PC-3 (cell line): ENCODE results near the gene LRP1B. TPM values are rescaled to one million over a fixed set of nuclear protein-coding genes. Genes with fewer than 3 reads are reported as not detected.

Experiments used
- ATAC-seq: fragments of 200-7000 bp; cut with Tn5 transposase; 2 replicates; pipeline ENCODE4 v1.9.1; 2020; ENCODE audit warnings: mild to moderate bottlenecking, moderate library complexity
- BruUV-seq: library from RNA; stranded (reverse); fragments of 400-500 nt; replicated peaks from 2 replicates; lab custom pipeline; 2021; lab: Mats Ljungman, UMichigan
- CTCF ChIA-PET: fragments of 300-600 bp; sonication (Branson Sonifier 250); formaldehyde crosslinking; loops from one replicate; lab custom pipeline; 2022; ENCODE audit warnings: antibody characterized with exemption; lab: Charles Lee
- POLR2A ChIA-PET: fragments of 300-600 bp; sonication (Branson Sonifier 250); formaldehyde crosslinking; loops from one replicate; lab custom pipeline; 2022; ENCODE audit warnings: antibody characterized with exemption; ENCODE audit not compliant: unreplicated experiment; lab: Charles Lee
- DNase-seq: peaks from one replicate; pipeline ENCODE4 v3.0.0-alpha.2; 2015
- H2AFZ ChIP-seq: fragments of 300-600 bp; sonication (generic); 2 replicates; pipeline ENCODE4 v1.6.0; 2016; ENCODE audit warnings: antibody characterized with exemption, low read length
- H3F3A ChIP-seq: fragments of 300-600 bp; sonication (generic); one replicate; pipeline ENCODE4 v1.6.0; 2017; ENCODE audit warnings: antibody characterized with exemption, low read length, control low read depth, mild to moderate bottlenecking; ENCODE audit not compliant: unreplicated experiment
- H3K27ac ChIP-seq: fragments of 300-600 bp; sonication (generic); 2 replicates; pipeline ENCODE4 v1.5.1; 2016; ENCODE audit warnings: mild to moderate bottlenecking, low read length
- H3K27me3 ChIP-seq: fragments of 300-600 bp; sonication (generic); 2 replicates; pipeline ENCODE4 v1.6.1; 2016; ENCODE audit warnings: low read length, mixed read lengths
- H3K36me3 ChIP-seq: fragments of 300-600 bp; sonication (generic); 2 replicates; pipeline ENCODE4 v1.6.1; 2016; ENCODE audit warnings: low read depth, mixed run types, low read length, mixed read lengths
- H3K4me1 ChIP-seq: fragments of 300-600 bp; sonication (generic); 2 replicates; pipeline ENCODE4 v1.5.1; 2016; ENCODE audit warnings: low read length; ENCODE audit not compliant: insufficient read depth
- H3K4me2 ChIP-seq: fragments of 300-600 bp; sonication (generic); 2 replicates; pipeline ENCODE4 v1.6.0; 2016; ENCODE audit warnings: low read length
- H3K4me3 ChIP-seq: fragments of 300-600 bp; sonication (generic); 2 replicates; pipeline ENCODE4 v1.5.1; 2016; ENCODE audit warnings: mild to moderate bottlenecking, low read length, mixed read lengths
- H3K79me2 ChIP-seq: fragments of 300-600 bp; sonication (generic); 2 replicates; pipeline ENCODE4 v1.6.1; 2017; ENCODE audit warnings: low read length, mixed read lengths
- H3K9ac ChIP-seq: fragments of 300-600 bp; sonication (generic); 2 replicates; pipeline ENCODE4 v1.6.0; 2016; ENCODE audit warnings: mild to moderate bottlenecking, low read length
- H3K9me2 ChIP-seq: fragments of 300-600 bp; sonication (generic); replicated peaks from 2 replicates; pipeline ENCODE4 v1.6.1; 2016; ENCODE audit warnings: mixed run types, low read length, mixed read lengths
- H3K9me3 ChIP-seq: fragments of 300-600 bp; sonication (generic); 2 replicates; pipeline ENCODE4 v1.6.1; 2016; ENCODE audit warnings: low read length, mixed read lengths
- H4K20me1 ChIP-seq: fragments of 300-600 bp; sonication (generic); 2 replicates; pipeline ENCODE4 v1.6.1; 2016; ENCODE audit warnings: low read length, mixed read lengths
- CTCF ChIP-seq: fragments of 300-600 bp; sonication (generic); conservative IDR thresholded peaks from 2 replicates; pipeline ENCODE4 v1.5.1; 2017; ENCODE audit warnings: antibody characterized with exemption, low read depth, mild to moderate bottlenecking, low read length
- EZH2 ChIP-seq: fragments of 300-600 bp; sonication (generic); IDR thresholded peaks from one replicate; pipeline ENCODE4 v1.6.1; 2017; ENCODE audit warnings: antibody characterized with exemption, mild to moderate bottlenecking, low read length; ENCODE audit not compliant: unreplicated experiment
- EZH2phosphoT487 ChIP-seq: fragments of 300-600 bp; sonication (generic); IDR thresholded peaks from 2 replicates; pipeline ENCODE4 v1.6.1; 2018; ENCODE audit warnings: mild to moderate bottlenecking, antibody characterized with exemption, low read length, borderline replicate concordance
- intact Hi-C: fragments of 100-400 bp; cut with micrococcal nuclease; formaldehyde crosslinking; loops from 2 replicates; pipeline ENCODE4 v1.9.0; 2023
- total RNA-seq: library from RNA; depleted of rRNA; stranded (reverse); fragments of >200 nt; gene quantifications from 2 replicates; pipeline ENCODE4 v1.2.3, GENCODE V29; 2014

The LRP1B gene
- total RNA-seq, 1 experiment from 2014 or later = 0.04 TPM

GRCh38 chr2:142030735-142031134, 100.1 kb downstream of the LRP1B start:
- no TSS peak for BruUV-seq
- Histone ChIP-seq H3K9me3 (no peaks in the 10 kb centered on the region), H3K27me3 (no peaks in the 10 kb centered on the region), H3F3A (no peaks in the 10 kb centered on the region), H3K79me2 (no peaks in the 10 kb centered on the region), H3K4me3 (no peak overlapping the region), H3K27ac (no peak overlapping the region), H3K36me3 (no peaks in the 10 kb centered on the region), H3K9ac (no peak overlapping the region), H4K20me1 (no peaks in the 10 kb centered on the region), H2AFZ (no peak overlapping the region), H3K9me2 (no peaks in the 10 kb centered on the region), H3K4me2 (no peak overlapping the region), H3K4me1 (no peaks in the 10 kb centered on the region)
- TF ChIP-seq CTCF = no peak
- TF ChIP-seq EZH2phosphoT487 = no peak
- TF ChIP-seq EZH2 = no peak
- POLR2A ChIA-PET = no interaction called here
- DNase-seq (no peak), ATAC-seq (no peak)
- intact Hi-C loops = no loop called here
- CTCF ChIA-PET = interaction anchor here (0.6 kb wide), 1 partner anchor 10 kb away, joined by 4 read pairs; no protein-coding TSS in a partner anchor

GRCh38 chr2:142029974-142030373, 100.8 kb downstream of the LRP1B start:
- H3K9me3 ChIP-seq = no peaks in the 10 kb centered on the region
- no peaks in the 10 kb centered on the region for H3K9me2 ChIP-seq
- no peaks in the 10 kb centered on the region for H3K27me3 ChIP-seq
- intact Hi-C loops = no loop called here
- no peak overlapping the region for H3K4me2 ChIP-seq
- H3K79me2 ChIP-seq = no peaks in the 10 kb centered on the region
- ChIA-PET CTCF (no interaction called here), POLR2A (no interaction called here)
- H4K20me1 ChIP-seq = no peaks in the 10 kb centered on the region
- no peak overlapping the region for H3K9ac ChIP-seq
- H3K4me3 ChIP-seq = no peak overlapping the region
- H2AFZ ChIP-seq = no peak overlapping the region
- H3K4me1 ChIP-seq = no peaks in the 10 kb centered on the region
- no TSS peak for BruUV-seq
- no peaks in the 10 kb centered on the region for H3K36me3 ChIP-seq
- TF ChIP-seq CTCF = no peak
- no peak for TF ChIP-seq EZH2
- no peak for TF ChIP-seq EZH2phosphoT487
- ATAC-seq (no peak; the same call in 1 of the 2 replicates), DNase-seq (no peak)
- no peak overlapping the region for H3K27ac ChIP-seq
- no peaks in the 10 kb centered on the region for H3F3A ChIP-seq

GRCh38 chr2:142025394-142025793, 105.4 kb downstream of the LRP1B start:
- Histone ChIP-seq H2AFZ (no peak overlapping the region), H3K9me3 (no peaks in the 10 kb centered on the region), H3K27me3 (no peaks in the 10 kb centered on the region), H3K9ac (no peak overlapping the region), H4K20me1 (no peaks in the 10 kb centered on the region), H3K9me2 (no peaks in the 10 kb centered on the region), H3K27ac (no peak overlapping the region), H3K4me1 (no peaks in the 10 kb centered on the region), H3K79me2 (no peaks in the 10 kb centered on the region), H3K4me2 (no peak overlapping the region), H3K4me3 (no peak overlapping the region), H3F3A (no peaks in the 10 kb centered on the region), H3K36me3 (no peaks in the 10 kb centered on the region)
- no peak for DNase-seq
- no peak for TF ChIP-seq CTCF
- no peak for TF ChIP-seq EZH2phosphoT487
- no peak for TF ChIP-seq EZH2
- no peak for ATAC-seq
- BruUV-seq = no TSS peak
- intact Hi-C loops = no loop called here
- ChIA-PET CTCF (no interaction called here), POLR2A (no interaction called here)
